Measurements from ENCODE around the gene SOS1. TPM values are rescaled to one million over a fixed set of nuclear protein-coding genes. Genes with fewer than 3 reads are reported as not detected.
A peak's percentile ranks its signal among the peaks of the same experiment; 100 is the strongest.

Gene SOS1
- total and polyA plus RNA-seq, 2 of the 13 experiments (the other 11 are each of a cell fraction or from before 2014, with no cell fraction given): 20.8 to 60.4 TPM

DNA sequence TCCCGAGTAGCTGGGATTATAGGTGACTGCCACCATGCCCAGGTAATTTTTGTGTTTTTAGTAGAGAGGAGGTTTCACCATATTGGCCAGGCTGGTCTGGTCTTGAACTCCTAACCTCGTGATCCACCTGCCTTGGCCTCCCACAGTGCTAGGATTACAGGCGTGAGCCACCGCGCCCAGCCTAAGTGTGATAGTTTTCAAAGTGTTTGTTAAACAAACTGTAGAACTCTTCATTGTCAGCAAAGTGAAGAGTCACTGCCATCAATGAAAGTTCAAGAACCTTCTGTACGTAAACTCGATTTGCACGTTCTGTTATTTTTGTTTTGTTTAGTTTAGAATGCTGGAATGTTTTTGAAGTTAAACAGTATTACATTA is 18.0 kb upstream of the SOS1 start (continued):
- no peak for TF ChIP-seq ZNF362 (CRISPR knock-in tag; IDR thresholded peaks at IDR 0.05; ENCODE audit: borderline replicate concordance)
- TF ChIP-seq ZNF407 (CRISPR knock-in tag; IDR thresholded peaks at IDR 0.05; ENCODE audit: not compliant biosample characterization): no peak
- no peak for TF ChIP-seq PAX8 (CRISPR knock-in tag; IDR thresholded peaks at IDR 0.05; ENCODE audit: borderline replicate concordance)
- TF ChIP-seq, protein P1, sequence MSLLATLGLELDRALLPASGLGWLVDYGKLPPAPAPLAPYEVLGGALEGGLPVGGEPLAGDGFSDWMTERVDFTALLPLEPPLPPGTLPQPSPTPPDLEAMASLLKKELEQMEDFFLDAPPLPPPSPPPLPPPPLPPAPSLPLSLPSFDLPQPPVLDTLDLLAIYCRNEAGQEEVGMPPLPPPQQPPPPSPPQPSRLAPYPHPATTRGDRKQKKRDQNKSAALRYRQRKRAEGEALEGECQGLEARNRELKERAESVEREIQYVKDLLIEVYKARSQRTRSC (CRISPR knock-in tag; IDR thresholded peaks at IDR 0.05; ENCODE audit: low read depth): no peak
- 0 out of 2 replicates have a peak, but pooled peaks have one; percentile 17 for TF ChIP-seq PPARG (CRISPR knock-in tag; conservative IDR thresholded peaks at IDR 0.05)
- TF ChIP-seq ZNF644 (CRISPR knock-in tag; IDR thresholded peaks at IDR 0.05; ENCODE audit: low read depth): peak; percentile 39; the same call in 1 of the 2 replicates
- no peak for TF ChIP-seq ZNF260 (CRISPR knock-in tag; IDR thresholded peaks at IDR 0.05; ENCODE audit: borderline replicate concordance, low read depth)
- no peak for TF ChIP-seq MBNL3 (CRISPR knock-in tag; conservative IDR thresholded peaks at IDR 0.05)
- no peak; the same call in 1 of the 2 replicates for TF ChIP-seq NR2C2 (CRISPR knock-in tag; IDR thresholded peaks at IDR 0.05; ENCODE audit: borderline replicate concordance)
- TF ChIP-seq, protein P2, sequence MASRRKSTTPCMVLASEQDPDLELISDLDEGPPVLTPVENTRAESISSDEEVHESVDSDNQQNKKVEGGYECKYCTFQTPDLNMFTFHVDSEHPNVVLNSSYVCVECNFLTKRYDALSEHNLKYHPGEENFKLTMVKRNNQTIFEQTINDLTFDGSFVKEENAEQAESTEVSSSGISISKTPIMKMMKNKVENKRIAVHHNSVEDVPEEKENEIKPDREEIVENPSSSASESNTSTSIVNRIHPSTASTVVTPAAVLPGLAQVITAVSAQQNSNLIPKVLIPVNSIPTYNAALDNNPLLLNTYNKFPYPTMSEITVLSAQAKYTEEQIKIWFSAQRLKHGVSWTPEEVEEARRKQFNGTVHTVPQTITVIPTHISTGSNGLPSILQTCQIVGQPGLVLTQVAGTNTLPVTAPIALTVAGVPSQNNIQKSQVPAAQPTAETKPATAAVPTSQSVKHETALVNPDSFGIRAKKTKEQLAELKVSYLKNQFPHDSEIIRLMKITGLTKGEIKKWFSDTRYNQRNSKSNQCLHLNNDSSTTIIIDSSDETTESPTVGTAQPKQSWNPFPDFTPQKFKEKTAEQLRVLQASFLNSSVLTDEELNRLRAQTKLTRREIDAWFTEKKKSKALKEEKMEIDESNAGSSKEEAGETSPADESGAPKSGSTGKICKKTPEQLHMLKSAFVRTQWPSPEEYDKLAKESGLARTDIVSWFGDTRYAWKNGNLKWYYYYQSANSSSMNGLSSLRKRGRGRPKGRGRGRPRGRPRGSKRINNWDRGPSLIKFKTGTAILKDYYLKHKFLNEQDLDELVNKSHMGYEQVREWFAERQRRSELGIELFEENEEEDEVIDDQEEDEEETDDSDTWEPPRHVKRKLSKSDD (CRISPR knock-in tag; IDR thresholded peaks at IDR 0.05; ENCODE audit: low read depth): no peak
- TF ChIP-seq ESRRA (CRISPR knock-in tag; IDR thresholded peaks at IDR 0.05; ENCODE audit: low read depth): no peak
- TF ChIP-seq ARID2 (CRISPR knock-in tag; IDR thresholded peaks at IDR 0.05; ENCODE audit: borderline replicate concordance): no peak

Measured in HepG2 (cell line).